Measurements from ENCODE around the gene MAEA.

Gene MAEA

GRCh38 chr4:1305781-1306455 lies 16.2 kb downstream of the MAEA start:
- TF ChIP-seq CTCF (IDR thresholded peaks at IDR 0.05; ENCODE audit: insufficient read depth, missing control alignments), result no peak
- FAIRE-seq (no peak), DNase-seq (ENCODE audit: insufficient read length, low spot score) (no peak)

GRCh38 chr4:1307951-1308735 lies 18.5 kb downstream of the MAEA start:
- DNase-seq (ENCODE audit: insufficient read length, low spot score) (no peak), FAIRE-seq (no peak)
- no peak for TF ChIP-seq CTCF (IDR thresholded peaks at IDR 0.05; ENCODE audit: insufficient read depth, missing control alignments)

GRCh38 chr4:1309261-1310010 lies 19.7 kb downstream of the MAEA start:
- TF ChIP-seq CTCF (IDR thresholded peaks at IDR 0.05; ENCODE audit: insufficient read depth, missing control alignments), result no peak
- no peak for FAIRE-seq
- DNase-seq (ENCODE audit: insufficient read length, low spot score), result no peak

GRCh38 chr4:1310031-1310795 lies 20.5 kb downstream of the MAEA start:
- TF ChIP-seq CTCF (IDR thresholded peaks at IDR 0.05; ENCODE audit: insufficient read depth, missing control alignments), result no peak
- DNase-seq (ENCODE audit: insufficient read length, low spot score) (no peak), FAIRE-seq (no peak)

- DNase-seq (ENCODE audit: insufficient read length, low spot score), result no peak
- FAIRE-seq, result no peak
- no peak for TF ChIP-seq CTCF (IDR thresholded peaks at IDR 0.05; ENCODE audit: insufficient read depth, missing control alignments)
Measured at GRCh38 chr4:1310796-1311631, 21.3 kb downstream of the MAEA start.
